AG10803 (cell line): Measurements from ENCODE around the gene HRH4.

Experiments
- DNase-seq: peaks from one replicate; pipeline ENCODE4 v3.0.0; 2010; ENCODE audit warnings: low read depth
- H3K4me3 ChIP-seq: 2 replicates; pipeline ENCODE4 v1.5.1; 2011; ENCODE audit warnings: mild to moderate bottlenecking, low read length, control low read depth
- TF ChIP-seq, protein P1 (sequence below): conservative IDR thresholded peaks from 2 replicates; pipeline ENCODE4 v1.5.1; 2011; ENCODE audit warnings: mild to moderate bottlenecking, low read length, control low read depth, inconsistent platforms

HRH4 gene, protein sequence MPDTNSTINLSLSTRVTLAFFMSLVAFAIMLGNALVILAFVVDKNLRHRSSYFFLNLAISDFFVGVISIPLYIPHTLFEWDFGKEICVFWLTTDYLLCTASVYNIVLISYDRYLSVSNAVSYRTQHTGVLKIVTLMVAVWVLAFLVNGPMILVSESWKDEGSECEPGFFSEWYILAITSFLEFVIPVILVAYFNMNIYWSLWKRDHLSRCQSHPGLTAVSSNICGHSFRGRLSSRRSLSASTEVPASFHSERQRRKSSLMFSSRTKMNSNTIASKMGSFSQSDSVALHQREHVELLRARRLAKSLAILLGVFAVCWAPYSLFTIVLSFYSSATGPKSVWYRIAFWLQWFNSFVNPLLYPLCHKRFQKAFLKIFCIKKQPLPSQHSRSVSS

DNA sequence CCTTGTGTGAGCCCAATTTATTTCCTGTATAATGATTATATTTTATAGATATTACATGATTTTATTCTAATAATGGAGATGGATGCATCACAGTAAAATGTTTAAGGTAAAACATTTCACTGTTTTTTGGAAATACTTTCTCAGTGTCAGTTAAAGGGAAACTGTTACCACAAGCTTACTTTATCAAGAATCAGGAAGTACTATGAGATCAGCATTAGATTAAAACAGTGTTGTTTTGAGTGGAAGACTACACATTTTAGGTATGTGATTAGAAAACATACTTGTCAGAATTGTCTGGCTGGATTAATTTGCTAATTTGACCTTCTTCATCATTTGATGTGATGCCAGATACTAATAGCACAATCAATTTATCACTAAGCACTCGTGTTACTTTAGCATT lies at the start of gene HRH4:
Gene HRH4 (plus strand): TSS at position 250 of the 400 bp plus-strand sequence. CDS start 92 bp downstream, at position 342.
- no peak for DNase-seq
- TF ChIP-seq, protein P1, sequence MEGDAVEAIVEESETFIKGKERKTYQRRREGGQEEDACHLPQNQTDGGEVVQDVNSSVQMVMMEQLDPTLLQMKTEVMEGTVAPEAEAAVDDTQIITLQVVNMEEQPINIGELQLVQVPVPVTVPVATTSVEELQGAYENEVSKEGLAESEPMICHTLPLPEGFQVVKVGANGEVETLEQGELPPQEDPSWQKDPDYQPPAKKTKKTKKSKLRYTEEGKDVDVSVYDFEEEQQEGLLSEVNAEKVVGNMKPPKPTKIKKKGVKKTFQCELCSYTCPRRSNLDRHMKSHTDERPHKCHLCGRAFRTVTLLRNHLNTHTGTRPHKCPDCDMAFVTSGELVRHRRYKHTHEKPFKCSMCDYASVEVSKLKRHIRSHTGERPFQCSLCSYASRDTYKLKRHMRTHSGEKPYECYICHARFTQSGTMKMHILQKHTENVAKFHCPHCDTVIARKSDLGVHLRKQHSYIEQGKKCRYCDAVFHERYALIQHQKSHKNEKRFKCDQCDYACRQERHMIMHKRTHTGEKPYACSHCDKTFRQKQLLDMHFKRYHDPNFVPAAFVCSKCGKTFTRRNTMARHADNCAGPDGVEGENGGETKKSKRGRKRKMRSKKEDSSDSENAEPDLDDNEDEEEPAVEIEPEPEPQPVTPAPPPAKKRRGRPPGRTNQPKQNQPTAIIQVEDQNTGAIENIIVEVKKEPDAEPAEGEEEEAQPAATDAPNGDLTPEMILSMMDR = no peak
- no peak within 1 kb of the TSS for H3K4me3 ChIP-seq

DNA sequence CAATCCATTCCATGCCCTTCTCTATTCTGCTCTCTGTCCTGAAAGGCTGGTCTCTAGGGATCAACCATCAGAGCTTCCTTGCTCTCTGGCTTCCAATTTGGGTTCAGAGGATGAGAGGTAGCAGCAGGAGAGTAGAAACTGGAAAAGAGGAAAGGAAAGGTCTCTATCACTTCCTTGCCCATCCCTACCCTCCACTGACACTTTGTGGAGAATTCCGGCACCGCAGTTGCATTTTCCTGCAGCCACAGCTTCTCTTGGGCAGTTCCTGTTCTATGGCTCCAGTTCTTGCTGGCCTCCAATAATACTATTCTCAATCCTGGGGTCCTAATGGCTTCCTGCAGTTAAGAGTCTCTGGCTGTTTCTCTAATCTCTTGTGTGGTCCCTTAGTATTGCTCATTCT lies 47.3 kb upstream of the HRH4 start:
- DNase-seq = peak; percentile 24
- TF ChIP-seq, protein P1 = peak; percentile 70
- no peak overlapping the region for H3K4me3 ChIP-seq

DNA sequence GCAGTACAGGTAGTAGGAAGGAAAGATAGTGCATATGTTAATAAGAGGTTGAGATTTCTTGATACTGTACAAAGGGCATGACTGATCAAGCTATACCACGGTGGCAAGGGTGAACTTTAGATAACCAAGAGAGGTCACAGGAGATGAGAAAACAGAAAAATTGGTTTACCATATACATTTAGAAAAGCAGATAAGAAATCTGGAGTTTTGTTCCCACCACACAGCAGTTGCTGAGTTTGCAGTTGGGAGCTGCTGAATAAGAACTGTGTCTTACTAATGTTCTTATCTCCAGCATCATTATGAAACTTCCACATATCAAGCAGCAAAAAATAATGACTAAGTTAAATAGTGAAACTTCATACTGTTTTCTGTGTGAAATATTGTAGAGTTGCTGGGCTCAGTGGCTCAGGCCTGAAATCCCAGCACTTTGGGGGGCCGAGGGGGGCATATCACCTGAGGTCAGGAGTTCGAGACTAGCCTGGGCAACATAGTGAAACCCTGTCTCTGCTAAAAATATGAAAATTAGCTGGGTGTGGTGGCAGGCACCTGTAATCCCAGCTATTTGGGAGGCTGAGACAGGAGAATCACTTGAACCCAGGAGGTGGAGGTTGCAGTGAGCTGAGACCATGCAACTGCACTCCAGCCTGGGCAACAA lies 46.0 kb upstream of the HRH4 start:
- TF ChIP-seq, protein P1 = no peak
- no peak for DNase-seq

DNA sequence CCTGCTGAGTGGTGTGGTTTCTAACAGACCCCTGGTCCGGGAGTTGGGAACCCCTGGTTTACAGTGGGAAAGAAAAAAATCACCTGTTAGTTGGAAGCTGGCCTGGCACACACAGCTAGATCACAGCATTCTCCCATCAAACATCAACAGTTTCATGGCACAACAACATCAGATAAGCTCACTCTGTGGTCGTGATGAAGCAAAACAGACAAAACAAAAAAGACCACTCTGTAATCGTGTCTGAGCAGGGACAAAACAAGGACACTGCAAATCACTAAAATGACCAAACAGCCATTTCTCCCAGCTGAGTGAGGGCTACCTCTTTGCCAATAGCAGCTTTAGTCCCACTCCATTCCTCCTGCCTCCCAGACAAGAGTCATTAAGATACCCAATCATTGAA lies 43.0 kb upstream of the HRH4 start:
- DNase-seq = no peak
- TF ChIP-seq, protein P1 = no peak
- H3K4me3 ChIP-seq = no peak overlapping the region

More for the DNA sequence above, 46.0 kb upstream of the HRH4 start:
- no peak overlapping the region for H3K4me3 ChIP-seq

DNA sequence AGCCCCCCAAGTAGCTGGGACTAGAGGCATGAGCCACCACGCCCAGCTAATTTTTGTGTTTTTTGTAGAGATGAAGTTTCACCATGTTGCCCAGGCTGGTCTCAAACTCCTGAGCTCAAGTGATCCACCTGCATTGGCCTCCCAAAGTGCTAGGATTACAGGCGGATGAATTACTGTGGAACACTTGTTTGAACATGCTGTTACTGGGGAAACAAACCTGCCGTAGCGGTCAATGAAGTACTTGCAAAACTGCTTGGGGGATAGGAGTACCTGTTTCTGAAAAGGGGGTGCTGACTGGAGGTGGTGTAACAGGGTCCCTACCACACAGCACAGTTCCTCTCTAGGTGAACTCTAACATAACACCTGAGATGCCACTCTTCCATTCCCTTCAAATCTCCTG lies 39.9 kb upstream of the HRH4 start:
- H3K4me3 ChIP-seq = no peak overlapping the region
- DNase-seq = no peak
- TF ChIP-seq, protein P1 = no peak

DNA sequence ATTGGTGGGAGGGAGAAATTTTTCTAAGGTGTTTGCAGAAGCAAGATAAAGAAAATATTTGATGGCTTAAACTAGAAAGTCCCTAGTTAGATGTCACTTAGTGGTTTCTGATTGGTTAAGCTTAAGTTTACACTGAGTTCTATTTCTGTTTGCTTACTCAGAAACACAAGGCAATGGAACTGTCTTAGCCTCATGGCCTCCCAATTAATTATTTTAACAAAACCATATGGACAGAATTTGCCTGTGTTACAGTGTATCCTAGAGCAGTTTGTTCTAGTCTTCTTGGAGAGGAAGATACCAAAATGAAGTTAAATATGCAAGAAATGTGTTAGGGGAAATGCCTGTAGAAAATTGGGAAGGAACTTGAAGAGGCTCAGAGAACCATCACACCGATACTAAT lies 38.6 kb upstream of the HRH4 start:
- DNase-seq = no peak
- TF ChIP-seq, protein P1 = no peak

DNA sequence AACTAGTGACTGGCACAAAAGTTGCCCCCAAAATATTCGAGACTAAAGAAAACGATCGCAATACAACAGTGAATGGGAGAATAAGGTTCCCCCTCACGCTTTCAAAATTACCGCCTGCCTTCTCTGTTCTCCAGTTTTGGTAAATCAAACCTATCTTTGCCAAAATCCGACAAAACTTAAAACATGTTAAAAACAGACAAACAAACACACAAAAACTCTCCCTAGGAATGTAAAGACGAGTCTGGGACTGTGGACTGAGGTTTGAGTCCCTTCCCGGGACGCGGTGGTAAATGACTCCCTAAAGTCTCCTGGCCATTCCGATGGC lies 34.4 kb upstream of the HRH4 start:
- TF ChIP-seq, protein P1 = no peak
- no peak for DNase-seq
- H3K4me3 ChIP-seq = peak overlapping the region; percentile 74

More for the DNA sequence above, 38.6 kb upstream of the HRH4 start:
- no peak overlapping the region for H3K4me3 ChIP-seq
